Astrocyte (in vitro differentiated cells and primary cell): ENCODE results near the gene SLC26A1.

Source experiments
- CTCF ChIP-seq: IDR thresholded peaks from 2 replicates; pipeline ENCODE4 v1.5.1; 2011; ENCODE audit warnings: low read depth, mild to moderate bottlenecking, inconsistent platforms, low read length, moderate library complexity; ENCODE audit not compliant: insufficient read depth
- EZH2 ChIP-seq: IDR thresholded peaks from 2 replicates; pipeline ENCODE4 v1.6.1; 2012; ENCODE audit warnings: mild to moderate bottlenecking, low read length, inconsistent platforms; ENCODE audit not compliant: insufficient read depth

- TF ChIP-seq CTCF, result no peak
- no peak for TF ChIP-seq EZH2
Observed at GRCh38 chr4:963276-964225, 29.7 kb downstream of the SLC26A1 start.
